BE2C (cell line): Measurements from ENCODE around the gene TMOD3.

ENCODE experiments used
- DNase-seq: peaks from one replicate; pipeline ENCODE4 v3.0.0-alpha.2; 2020
- H3K27me3 ChIP-seq: fragments of 250-450 bp; sonication (Bioruptor Pico); 2 replicates; pipeline ENCODE4 v1.5.1; 2020; ENCODE audit warnings: mild to moderate bottlenecking
- H3K36me3 ChIP-seq: fragments of 250-450 bp; sonication (Bioruptor Pico); 2 replicates; pipeline ENCODE4 v1.5.1; 2020; ENCODE audit warnings: mild to moderate bottlenecking
- H3K4me1 ChIP-seq: fragments of 250-450 bp; sonication (Bioruptor Pico); 2 replicates; pipeline ENCODE4 v1.5.1; 2020
- H3K4me3 ChIP-seq: 2 replicates; pipeline ENCODE4 v1.5.1; 2011; ENCODE audit warnings: low read depth, low read length
- H3K9me3 ChIP-seq: fragments of 250-450 bp; sonication (Bioruptor Pico); 2 replicates; pipeline ENCODE4 v1.5.1; 2020
- CTCF ChIP-seq: IDR thresholded peaks from 2 replicates; pipeline ENCODE4 v1.5.1; 2012; ENCODE audit warnings: mild to moderate bottlenecking, low read depth, low read length

Gene TMOD3

GRCh38 chr15:51865317-51865716 lies 35.9 kb downstream of the TMOD3 start:
- Histone ChIP-seq H3K9me3 (no peaks in the 10 kb centered on the region), H3K27me3 (no peaks in the 10 kb centered on the region), H3K4me1 (no peaks in the 10 kb centered on the region; the same call in 1 of the 2 replicates), H3K4me3 (no peak overlapping the region), H3K36me3 (peaks cover 14% of the 10 kb centered on the region; the same call in 1 of the 2 replicates)
- no peak for DNase-seq
- TF ChIP-seq CTCF, result no peak

GRCh38 chr15:51866161-51866560 lies 36.7 kb downstream of the TMOD3 start:
- no peak for DNase-seq
- Histone ChIP-seq H3K9me3 (no peaks in the 10 kb centered on the region), H3K27me3 (no peaks in the 10 kb centered on the region), H3K36me3 (peaks cover 20% of the 10 kb centered on the region), H3K4me3 (no peak overlapping the region), H3K4me1 (no peaks in the 10 kb centered on the region; the same call in 1 of the 2 replicates)
- TF ChIP-seq CTCF, result no peak

- H3K27me3 ChIP-seq, result no peaks in the 10 kb centered on the region
- no peak overlapping the region for H3K4me3 ChIP-seq
- no peaks in the 10 kb centered on the region; the same call in 1 of the 2 replicates for H3K4me1 ChIP-seq
- no peak for TF ChIP-seq CTCF
- DNase-seq, result no peak
- H3K36me3 ChIP-seq, result peaks cover 23% of the 10 kb centered on the region
- no peaks in the 10 kb centered on the region for H3K9me3 ChIP-seq
Observed at GRCh38 chr15:51866751-51867150, 37.3 kb downstream of the TMOD3 start.

- H3K4me1 ChIP-seq, result no peaks in the 10 kb centered on the region; the same call in 1 of the 2 replicates
- H3K4me3 ChIP-seq, result 0 out of 2 replicates have a peak overlapping the region, but pooled peaks have one; percentile 10
- no peak for TF ChIP-seq CTCF
- DNase-seq, result peak; percentile 74
- no peaks in the 10 kb centered on the region for H3K9me3 ChIP-seq
- H3K36me3 ChIP-seq, result peaks cover 22% of the 10 kb centered on the region
- H3K27me3 ChIP-seq, result no peaks in the 10 kb centered on the region
Observed at GRCh38 chr15:51869060-51869421, 39.6 kb downstream of the TMOD3 start.

- no peak for DNase-seq
- Histone ChIP-seq H3K36me3 (peaks cover 20% of the 10 kb centered on the region), H3K9me3 (no peaks in the 10 kb centered on the region), H3K27me3 (no peaks in the 10 kb centered on the region), H3K4me3 (no peak overlapping the region), H3K4me1 (no peaks in the 10 kb centered on the region; the same call in 1 of the 2 replicates)
- TF ChIP-seq CTCF, result no peak
Observed at GRCh38 chr15:51870774-51871173, 41.3 kb downstream of the TMOD3 start.

GRCh38 chr15:51874751-51875644 lies 45.5 kb downstream of the TMOD3 start:
- peak; percentile 27 for DNase-seq
- H3K4me1 ChIP-seq, result no peaks in the 10 kb centered on the region; the same call in none of the 2 replicates
- H3K4me3 ChIP-seq, result no peak overlapping the region
- H3K9me3 ChIP-seq, result no peaks in the 10 kb centered on the region
- TF ChIP-seq CTCF, result no peak
- H3K27me3 ChIP-seq, result no peaks in the 10 kb centered on the region
- peaks cover 17% of the 10 kb centered on the region for H3K36me3 ChIP-seq
